AG04450 (cell line): ENCODE measurements around the gene STAP1. TPM values are rescaled to one million over a fixed set of nuclear protein-coding genes. Genes with fewer than 3 reads are reported as not detected.
"Not testable (repeated sequence)": the region's sequence is repeated elsewhere in the genome, so short reads cannot be mapped to it uniquely, and the experiment has no call there.

Source experiments
- CTCF ChIA-PET: fragments of 300-600, 350-600 bp; formaldehyde crosslinking; extraction: SDS; loops from one replicate; lab custom pipeline; 2022; ENCODE audit warnings: antibody characterized with exemption, inconsistent platforms; lab: Charles Lee
- POLR2A ChIA-PET: fragments of 350-600 bp; formaldehyde crosslinking; extraction: SDS; loops from one replicate; lab custom pipeline; 2021; ENCODE audit warnings: antibody characterized with exemption, inconsistent platforms; lab: Yijun Ruan, JAX
- DNase-seq: peaks from one replicate; pipeline ENCODE4 v3.0.0-alpha.2; 2011; ENCODE audit warnings: low read depth, low spot score
- H3K27ac ChIP-seq: one replicate; pipeline ENCODE4 v1.5.1; 2012; ENCODE audit warnings: low read depth, low read length, control low read depth
- H3K27me3 ChIP-seq: one replicate; pipeline ENCODE4 v1.6.0; 2012; ENCODE audit warnings: low read length; ENCODE audit not compliant: control insufficient read depth, insufficient read depth
- H3K4me3 ChIP-seq: 2 replicates; pipeline ENCODE4 v1.5.1; 2011; ENCODE audit warnings: mild to moderate bottlenecking, low read depth, low read length, control low read depth
- H3K9me3 ChIP-seq: 2 replicates; pipeline ENCODE4 v1.5.1; 2012; ENCODE audit warnings: low read length; ENCODE audit not compliant: control insufficient read depth, insufficient read depth
- polyA plus RNA-seq: library from polyadenylated mRNA; depleted of rRNA; stranded (reverse); fragments of >200 nt; gene quantifications from 2 replicates; pipeline ENCODE4 v1.2.3, GENCODE V29; 2011
- TF ChIP-seq, protein P1 (sequence below): IDR thresholded peaks from 2 replicates; pipeline ENCODE4 v1.5.1; 2011; ENCODE audit warnings: low read depth, low read length, control low read depth, inconsistent platforms

STAP1 gene
- polyA plus RNA-seq, 1 experiment = not detected

DNA sequence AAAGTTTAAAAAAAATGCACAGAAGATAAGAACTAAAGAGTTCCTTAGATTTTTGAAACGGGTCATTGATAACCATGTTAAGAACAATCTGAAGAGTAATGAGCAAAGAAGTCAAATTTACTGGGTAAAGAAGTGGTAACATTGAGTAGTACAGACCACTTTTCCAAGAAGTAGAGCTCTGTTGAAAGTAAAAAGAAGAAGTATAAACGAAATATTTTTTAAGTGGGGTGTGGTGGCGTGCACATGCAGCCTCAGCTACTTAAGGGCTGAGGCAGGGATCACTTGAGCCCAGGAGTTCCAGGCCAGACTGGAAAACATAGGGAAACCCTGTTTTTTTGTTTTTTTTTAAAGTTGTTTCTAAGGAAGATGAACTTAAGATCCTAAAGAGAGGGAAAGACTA is 74.0 kb downstream of the STAP1 start:
- Histone ChIP-seq H3K27ac (no peak overlapping the region), H3K9me3 (no peaks in the 10 kb centered on the region), H3K27me3 (no peaks in the 10 kb centered on the region), H3K4me3 (no peak overlapping the region)
- CTCF ChIA-PET = interaction anchor here (0.6 kb wide), 1 partner anchor 30 kb away, joined by 3 read pairs; no protein-coding TSS in a partner anchor
- no peak for DNase-seq
- TF ChIP-seq, protein P1, sequence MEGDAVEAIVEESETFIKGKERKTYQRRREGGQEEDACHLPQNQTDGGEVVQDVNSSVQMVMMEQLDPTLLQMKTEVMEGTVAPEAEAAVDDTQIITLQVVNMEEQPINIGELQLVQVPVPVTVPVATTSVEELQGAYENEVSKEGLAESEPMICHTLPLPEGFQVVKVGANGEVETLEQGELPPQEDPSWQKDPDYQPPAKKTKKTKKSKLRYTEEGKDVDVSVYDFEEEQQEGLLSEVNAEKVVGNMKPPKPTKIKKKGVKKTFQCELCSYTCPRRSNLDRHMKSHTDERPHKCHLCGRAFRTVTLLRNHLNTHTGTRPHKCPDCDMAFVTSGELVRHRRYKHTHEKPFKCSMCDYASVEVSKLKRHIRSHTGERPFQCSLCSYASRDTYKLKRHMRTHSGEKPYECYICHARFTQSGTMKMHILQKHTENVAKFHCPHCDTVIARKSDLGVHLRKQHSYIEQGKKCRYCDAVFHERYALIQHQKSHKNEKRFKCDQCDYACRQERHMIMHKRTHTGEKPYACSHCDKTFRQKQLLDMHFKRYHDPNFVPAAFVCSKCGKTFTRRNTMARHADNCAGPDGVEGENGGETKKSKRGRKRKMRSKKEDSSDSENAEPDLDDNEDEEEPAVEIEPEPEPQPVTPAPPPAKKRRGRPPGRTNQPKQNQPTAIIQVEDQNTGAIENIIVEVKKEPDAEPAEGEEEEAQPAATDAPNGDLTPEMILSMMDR = no peak
- POLR2A ChIA-PET = no interaction called here

DNA sequence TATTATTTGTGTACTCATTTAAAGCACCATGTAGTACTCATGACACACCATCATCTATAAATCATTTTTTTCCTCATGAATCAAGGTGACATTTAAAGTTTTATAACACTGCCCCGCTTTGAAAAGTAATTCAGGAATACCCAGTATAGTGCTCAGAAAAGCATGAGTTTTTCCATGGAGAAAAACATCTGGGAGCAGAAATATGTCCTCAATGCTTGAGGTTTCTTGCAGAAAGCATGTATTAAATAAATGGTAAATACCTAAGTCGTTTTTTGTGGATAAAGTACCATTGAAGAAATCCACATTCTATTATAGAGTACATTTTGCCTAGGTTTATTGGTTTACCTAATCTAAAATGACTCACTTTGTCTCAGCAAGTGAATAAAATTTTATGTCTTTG is 76.2 kb downstream of the STAP1 start:
- H3K9me3 ChIP-seq = no peaks in the 10 kb centered on the region
- TF ChIP-seq, protein P1 = no peak
- DNase-seq = no peak

GRCh38 chr4:67635331-67635730 is 76.8 kb downstream of the STAP1 start:
- H3K9me3 ChIP-seq = no peaks in the 10 kb centered on the region
- no peaks in the 10 kb centered on the region for H3K27me3 ChIP-seq
- no peak overlapping the region for H3K27ac ChIP-seq
- CTCF ChIA-PET = no interaction called here
- DNase-seq = no peak
- H3K4me3 ChIP-seq = no peak overlapping the region
- TF ChIP-seq, protein P1 = no peak
- POLR2A ChIA-PET = no interaction called here

More for the DNA sequence above, 76.2 kb downstream of the STAP1 start:
- ChIA-PET POLR2A (no interaction called here), CTCF (interaction anchor here (0.6 kb wide), 1 partner anchor 34 kb away, joined by 3 read pairs; no protein-coding TSS in a partner anchor)
- H3K4me3 ChIP-seq = no peak overlapping the region
- no peaks in the 10 kb centered on the region for H3K27me3 ChIP-seq
- H3K27ac ChIP-seq = no peak overlapping the region

GRCh38 chr4:67636978-67637377 is 78.5 kb downstream of the STAP1 start:
- CTCF ChIA-PET, H3K9me3 ChIP-seq, H3K27ac ChIP-seq, DNase-seq, POLR2A ChIA-PET, H3K4me3 ChIP-seq, H3K27me3 ChIP-seq: not testable (repeated sequence)

- POLR2A ChIA-PET = no interaction called here
- TF ChIP-seq, protein P1 = no peak
Observed at GRCh38 chr4:67638136-67638535, 79.6 kb downstream of the STAP1 start.

More at GRCh38 chr4:67638136-67638535, 79.6 kb downstream of the STAP1 start:
- CTCF ChIA-PET = no interaction called here
- DNase-seq = no peak
- Histone ChIP-seq H3K9me3 (no peaks in the 10 kb centered on the region), H3K4me3 (no peak overlapping the region), H3K27ac (no peak overlapping the region), H3K27me3 (no peaks in the 10 kb centered on the region)
